ENCODE measurements around the gene ERGIC1. TPM values are rescaled to one million over a fixed set of nuclear protein-coding genes. Genes with fewer than 3 reads are reported as not detected.

Gene ERGIC1
- total RNA-seq, 1 donor from 2014 or later, result 105 TPM

DNA sequence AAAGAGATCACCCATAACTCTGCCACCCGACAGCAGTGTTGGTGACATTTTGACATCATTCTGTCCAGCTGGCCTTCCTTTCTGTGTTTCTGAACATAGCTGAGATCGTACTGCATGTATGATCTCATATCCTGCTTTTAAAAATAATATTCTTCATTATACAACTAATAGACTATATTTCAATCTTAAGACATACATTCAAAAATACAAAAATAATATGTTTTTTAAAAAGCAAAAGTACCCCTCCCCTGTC, 77.5 kb downstream of the ERGIC1 start:
- Mint-ChIP-seq H3K9me3 (no peaks in the 10 kb centered on the region), H3K27ac (no peak overlapping the region), H3K4me3 (no peak overlapping the region), H3K27me3 (no peaks in the 10 kb centered on the region), H3K4me1 (ENCODE audit: unreplicated experiment) (peaks cover 22% of the 10 kb centered on the region), H3K36me3 (peaks cover 9% of the 10 kb centered on the region)
- TF ChIP-seq CTCF (conservative IDR thresholded peaks at IDR 0.05), result no peak
- no peak for DNase-seq (ENCODE audit: extremely low spot score, unreplicated experiment)

GRCh38 chr5:172911976-172912375, 77.9 kb downstream of the ERGIC1 start:
- Mint-ChIP-seq H3K36me3 (peaks cover 10% of the 10 kb centered on the region), H3K4me1 (ENCODE audit: unreplicated experiment) (peaks cover 22% of the 10 kb centered on the region), H3K4me3 (no peak overlapping the region), H3K27ac (no peak overlapping the region), H3K9me3 (no peaks in the 10 kb centered on the region), H3K27me3 (no peaks in the 10 kb centered on the region)
- TF ChIP-seq CTCF (conservative IDR thresholded peaks at IDR 0.05), result no peak
- no peak for DNase-seq (ENCODE audit: extremely low spot score, unreplicated experiment)

DNA sequence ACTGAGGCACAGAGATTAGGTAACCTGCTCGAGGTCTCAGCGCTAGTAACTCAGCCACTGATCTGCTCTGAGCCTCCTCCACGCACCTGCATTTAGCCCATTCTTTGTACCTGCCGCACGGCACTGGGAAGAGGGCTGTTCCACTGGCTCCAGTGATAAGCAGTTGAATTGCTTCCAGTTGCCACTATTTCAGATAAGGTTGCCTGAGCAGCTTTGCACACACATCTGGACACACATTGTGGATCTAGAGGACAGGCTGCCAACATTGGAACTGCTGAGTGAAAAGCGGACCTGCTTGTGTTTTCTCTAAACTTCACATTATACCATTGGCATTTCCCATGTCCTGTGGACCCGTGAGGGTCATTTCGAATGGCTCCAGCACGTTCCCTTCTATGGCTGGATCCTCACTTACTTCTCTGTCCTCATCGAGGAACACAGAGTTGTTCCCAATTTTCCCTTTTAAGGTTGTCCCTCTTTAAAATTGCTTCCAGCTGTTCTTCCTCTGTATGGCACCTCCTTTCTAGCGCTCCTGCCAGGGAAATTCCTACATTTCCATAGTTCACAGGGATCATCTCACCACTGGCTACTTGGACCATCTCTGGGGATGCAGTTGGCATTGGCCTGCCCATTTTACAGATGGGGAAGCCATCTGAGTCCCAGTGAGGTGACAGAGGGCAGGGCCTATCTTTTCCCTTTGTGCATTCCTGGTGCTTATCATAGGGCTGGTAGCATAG, 79.2 kb downstream of the ERGIC1 start:
- peaks cover 14% of the 10 kb centered on the region for H3K36me3 Mint-ChIP-seq
- no peaks in the 10 kb centered on the region for H3K27me3 Mint-ChIP-seq
- no peak for TF ChIP-seq CTCF (conservative IDR thresholded peaks at IDR 0.05)
- H3K4me3 Mint-ChIP-seq, result no peak overlapping the region
- peaks cover 17% of the 10 kb centered on the region for H3K4me1 Mint-ChIP-seq (ENCODE audit: unreplicated experiment)
- no peak overlapping the region for H3K27ac Mint-ChIP-seq
- DNase-seq (ENCODE audit: extremely low spot score, unreplicated experiment), result no peak
- no peaks in the 10 kb centered on the region for H3K9me3 Mint-ChIP-seq

- Mint-ChIP-seq H3K27me3 (no peaks in the 10 kb centered on the region), H3K4me1 (ENCODE audit: unreplicated experiment) (peaks cover 8% of the 10 kb centered on the region), H3K36me3 (peaks cover 12% of the 10 kb centered on the region), H3K27ac (no peak overlapping the region), H3K9me3 (no peaks in the 10 kb centered on the region), H3K4me3 (no peak overlapping the region)
- DNase-seq (ENCODE audit: extremely low spot score, unreplicated experiment), result no peak
- no peak for TF ChIP-seq CTCF (conservative IDR thresholded peaks at IDR 0.05)
These were observed 81.5 kb downstream of the ERGIC1 start for GRCh38 chr5:172915514-172915913.

DNA sequence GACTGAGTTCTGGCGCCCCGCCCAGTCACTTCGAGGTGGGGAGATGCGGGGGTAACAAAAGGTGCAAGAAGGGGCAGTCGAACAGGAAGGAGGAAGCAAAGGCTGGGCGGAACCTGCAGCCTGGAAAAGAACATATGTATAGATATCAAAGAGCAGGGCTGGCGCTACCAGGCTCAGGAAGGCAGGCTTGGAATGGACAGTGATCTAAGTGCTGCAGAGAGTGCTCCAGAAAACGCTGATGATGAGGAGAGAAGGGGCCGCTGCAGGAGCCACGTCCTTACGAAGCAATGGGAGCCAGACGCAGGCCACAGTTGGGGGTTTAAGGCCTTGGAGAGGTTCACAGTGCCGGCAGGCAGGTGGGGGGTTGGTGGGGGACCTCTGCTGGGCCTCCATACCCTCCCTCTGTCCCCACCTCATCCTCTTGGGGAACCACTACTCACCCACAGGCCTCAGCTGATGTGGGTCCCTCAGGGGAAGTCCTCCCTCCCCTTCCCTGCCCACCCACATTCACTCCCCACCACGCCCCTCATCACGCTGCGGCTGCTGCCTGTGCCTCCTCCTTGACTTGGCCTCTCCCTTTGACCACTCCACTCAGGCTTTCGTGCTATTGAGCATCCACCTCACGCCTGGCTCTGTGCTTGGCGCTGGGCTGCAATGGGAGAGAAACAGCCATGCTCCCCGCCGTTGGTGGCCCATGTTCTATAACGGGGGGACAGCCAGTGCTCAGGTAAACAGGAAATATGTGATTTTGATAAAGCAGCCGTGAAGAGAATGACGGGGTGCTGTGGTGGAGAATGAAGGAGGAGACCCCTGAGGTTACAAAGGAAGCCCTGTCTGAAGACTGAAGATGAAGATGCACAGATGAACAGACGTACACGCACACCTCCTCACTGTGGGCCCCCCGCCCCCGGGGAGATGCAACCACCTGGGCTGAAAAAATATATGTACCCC, 84.6 kb downstream of the ERGIC1 start:
- no peaks in the 10 kb centered on the region for H3K9me3 Mint-ChIP-seq
- peaks cover 17% of the 10 kb centered on the region for H3K36me3 Mint-ChIP-seq
- no peak overlapping the region for H3K4me3 Mint-ChIP-seq
- no peaks in the 10 kb centered on the region for H3K27me3 Mint-ChIP-seq
- DNase-seq (ENCODE audit: extremely low spot score, unreplicated experiment), result no peak
- H3K27ac Mint-ChIP-seq, result peak overlapping the region; percentile 23
- H3K4me1 Mint-ChIP-seq (ENCODE audit: unreplicated experiment), result peaks cover 17% of the 10 kb centered on the region
- TF ChIP-seq CTCF (conservative IDR thresholded peaks at IDR 0.05), result no peak
